ENCODE measurements around the gene ZDHHC11. TPM values are rescaled to one million over a fixed set of nuclear protein-coding genes. Genes with fewer than 3 reads are reported as not detected.
A peak's percentile ranks its signal among the peaks of the same experiment; 100 is the strongest.

The ZDHHC11 gene
- total RNA-seq, 2 donors from 2014 or later: 4.7 to 10.9 TPM

GRCh38 chr5:759111-759751 is 91.6 kb downstream of the ZDHHC11 start:
- DNase-seq: peak; percentile 77 to 92 (median 82)
- TF ChIP-seq POLR2A (IDR thresholded peaks at IDR 0.05) (no peak), CTCF (IDR thresholded peaks at IDR 0.05) (peak in 1 of 7 experiments; percentile 25)
- Histone ChIP-seq H3K9me3 (no peaks in the 10 kb centered on the region), H3K27me3 (no peaks in the 10 kb centered on the region), H3K27ac (peak overlapping the region in 3 of 4 donors; percentile 34 to 44 (median 41)), H3K4me3 (no peak overlapping the region), H3K4me1 (peaks cover 22% of the 10 kb centered on the region), H3K36me3 (replicated peaks in 1 of 2; ENCODE audit: insufficient read depth in 1 of 2, low read depth in 2 of 2) (no peaks in the 10 kb centered on the region)
- ATAC-seq: peak; percentile 95
- 42 to 49% methylated on average over 33 of the region's 33 CpGs for WGBS, 2 donors
- intact Hi-C loops (cut with DNase I): loop anchor here (5.0 kb wide), 1 partner anchor 83 kb away; no protein-coding TSS in a partner anchor

- no peak for DNase-seq
- peak; percentile 8 for ATAC-seq
- Histone ChIP-seq H3K27ac (peak overlapping the region in 3 of 4 donors; percentile 2 to 44 (median 34)), H3K27me3 (no peaks in the 10 kb centered on the region), H3K4me3 (no peak overlapping the region), H3K9me3 (no peaks in the 10 kb centered on the region), H3K4me1 (peaks cover 22% of the 10 kb centered on the region), H3K36me3 (replicated peaks in 1 of 2; ENCODE audit: insufficient read depth in 1 of 2, low read depth in 2 of 2) (no peaks in the 10 kb centered on the region)
- intact Hi-C loops (cut with DNase I): loop anchor here (5.0 kb wide), 1 partner anchor 84 kb away; no protein-coding TSS in a partner anchor
- TF ChIP-seq POLR2A (IDR thresholded peaks at IDR 0.05) (no peak), CTCF (IDR thresholded peaks at IDR 0.05) (no peak)
- WGBS, 2 donors: 78% methylated on average over 13 to 15 of the region's 15 CpGs
Observed at GRCh38 chr5:758698-759053, 92.1 kb downstream of the ZDHHC11 start.

GRCh38 chr5:757931-758697 is 92.7 kb downstream of the ZDHHC11 start:
- ATAC-seq: no peak
- no peaks in the 10 kb centered on the region for H3K9me3 ChIP-seq
- intact Hi-C loops (cut with DNase I): loop anchor here (5.0 kb wide), 1 partner anchor 84 kb away; no protein-coding TSS in a partner anchor
- TF ChIP-seq POLR2A (IDR thresholded peaks at IDR 0.05) (no peak), CTCF (IDR thresholded peaks at IDR 0.05) (no peak)
- peak in 2 of 4 donors; percentile 16 to 38 for DNase-seq
- no peak overlapping the region for H3K4me3 ChIP-seq
- WGBS, 2 donors: 84 to 88% methylated on average over 19 to 21 of the region's 21 CpGs
- no peaks in the 10 kb centered on the region for H3K27me3 ChIP-seq
- no peaks in the 10 kb centered on the region for H3K36me3 ChIP-seq (replicated peaks in 1 of 2; ENCODE audit: insufficient read depth in 1 of 2, low read depth in 2 of 2)
- H3K27ac ChIP-seq: no peak overlapping the region
- H3K4me1 ChIP-seq: peaks cover 22% of the 10 kb centered on the region

DNA sequence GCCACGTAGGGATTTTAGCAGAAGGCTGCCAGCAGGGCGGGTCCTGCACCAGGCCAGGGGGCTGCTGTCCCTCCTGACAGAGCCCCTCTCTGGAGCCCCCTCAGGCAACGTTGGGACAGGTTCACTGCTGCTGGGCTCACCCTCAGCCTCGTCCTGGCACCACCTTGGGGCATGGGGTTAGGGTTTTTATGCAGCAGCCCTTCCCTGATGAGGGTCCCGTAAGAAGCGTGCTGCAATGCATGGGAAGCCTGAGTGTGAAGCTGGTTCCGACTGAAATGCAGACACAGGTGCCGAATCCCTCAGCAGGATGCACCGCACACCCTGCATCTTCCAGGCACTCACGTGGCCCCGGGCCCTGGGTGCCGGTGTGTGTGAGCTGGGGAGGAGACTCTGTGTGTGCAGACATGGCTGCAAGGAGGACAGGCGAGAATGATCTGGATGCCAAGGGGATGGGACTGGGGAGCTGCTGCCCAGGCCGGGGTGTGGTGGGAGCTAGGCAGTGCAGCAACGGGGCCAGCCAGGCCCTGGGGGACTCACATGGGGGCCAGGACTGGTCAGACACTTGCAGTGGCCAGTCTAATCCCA is 93.3 kb downstream of the ZDHHC11 start:
- intact Hi-C loops (cut with DNase I): loop anchor here (5.0 kb wide), 1 partner anchor 85 kb away; no protein-coding TSS in a partner anchor
- H3K9me3 ChIP-seq: no peaks in the 10 kb centered on the region
- ATAC-seq (no peak), DNase-seq (peak in 2 of 4 donors; percentile 6 to 14)
- H3K27ac ChIP-seq: no peak overlapping the region
- H3K4me3 ChIP-seq: no peak overlapping the region
- H3K36me3 ChIP-seq (replicated peaks in 1 of 2; ENCODE audit: insufficient read depth in 1 of 2, low read depth in 2 of 2): no peaks in the 10 kb centered on the region
- WGBS, 2 donors: 82 to 90% methylated on average over 15 of the region's 15 CpGs
- no peaks in the 10 kb centered on the region for H3K27me3 ChIP-seq
- H3K4me1 ChIP-seq: peaks cover 22% of the 10 kb centered on the region
- TF ChIP-seq POLR2A (IDR thresholded peaks at IDR 0.05): no peak
- no peak for TF ChIP-seq CTCF (IDR thresholded peaks at IDR 0.05)
